ENCODE results near the gene SLC25A46. TPM values are rescaled to one million over a fixed set of nuclear protein-coding genes. Genes with fewer than 3 reads are reported as not detected.

The SLC25A46 gene
- total and polyA plus RNA-seq, 10 donors: 14.1 to 59.7 (median 41.4) TPM

- no peaks in the 10 kb centered on the region for H3K36me3 ChIP-seq
- H3K27me3 ChIP-seq (replicated peaks in 1 of 7): no peaks in the 10 kb centered on the region
- 73 to 91% (median 82%) methylated on average over 1 of the region's 1 CpG for WGBS, 5 donors
- DNase-seq: no peak
- TF ChIP-seq CTCF (IDR thresholded peaks at IDR 0.05 in 8 of 11, conservative IDR thresholded peaks at IDR 0.05 in 3 of 11): no peak
- no peaks in the 10 kb centered on the region for H3K4me1 ChIP-seq
- intact Hi-C loops (cut with DNase I; ENCODE audit: low total_unique reads): no loop called here
- H3K9me3 ChIP-seq: peaks cover 0 to 35% (median 28%) of the 10 kb centered on the region in 8 donors
- no peak overlapping the region for H3K4me3 ChIP-seq
- no peak overlapping the region for H3K27ac ChIP-seq
These were observed 64.9 kb downstream of the SLC25A46 start for GRCh38 chr5:110803467-110804326.

GRCh38 chr5:110807169-110807568 is 68.4 kb downstream of the SLC25A46 start:
- intact Hi-C loops (cut with DNase I; ENCODE audit: low total_unique reads): no loop called here
- no peak overlapping the region for H3K27ac ChIP-seq
- TF ChIP-seq POLR2A (IDR thresholded peaks at IDR 0.05) (no peak), POLR2AphosphoS5 (IDR thresholded peaks at IDR 0.05) (peak in 1 of 3 donors; percentile 39)
- no peaks in the 10 kb centered on the region for H3K27me3 ChIP-seq (replicated peaks in 1 of 7)
- 65 to 84% (median 71%) methylated on average over 4 of the region's 4 CpGs for WGBS, 5 donors
- no peaks in the 10 kb centered on the region for H3K36me3 ChIP-seq
- H3K4me3 ChIP-seq: no peak overlapping the region
- DNase-seq: no peak
- H3K4me1 ChIP-seq: no peaks in the 10 kb centered on the region
- peaks cover 0 to 29% (median 24%) of the 10 kb centered on the region in 8 donors for H3K9me3 ChIP-seq

GRCh38 chr5:110809006-110809405 is 70.2 kb downstream of the SLC25A46 start:
- 81 to 94% (median 86%) methylated on average over 1 of the region's 1 CpG for WGBS, 5 donors
- no peak for DNase-seq
- H3K27me3 ChIP-seq (replicated peaks in 1 of 7): no peaks in the 10 kb centered on the region
- H3K36me3 ChIP-seq: no peaks in the 10 kb centered on the region
- peaks cover 0 to 12% (median 7%) of the 10 kb centered on the region in 8 donors for H3K9me3 ChIP-seq
- TF ChIP-seq POLR2AphosphoS5 (IDR thresholded peaks at IDR 0.05) (no peak), POLR2A (IDR thresholded peaks at IDR 0.05) (no peak), CTCF (IDR thresholded peaks at IDR 0.05 in 8 of 11, conservative IDR thresholded peaks at IDR 0.05 in 3 of 11) (no peak)
- no peaks in the 10 kb centered on the region for H3K4me1 ChIP-seq
- intact Hi-C loops (cut with DNase I; ENCODE audit: low total_unique reads): no loop called here
- H3K27ac ChIP-seq: no peak overlapping the region
- no peak overlapping the region for H3K4me3 ChIP-seq

Other genes starting within 250 kb of the SLC25A46 start
- 1 to 10 TPM; 1.9 to 4.3 (median 3.3) TPM for gene TMEM232, start 12.3 kb upstream of the SLC25A46 start, total RNA-seq
- gene TMEM232, start 12.3 kb upstream of the SLC25A46 start, polyA plus RNA-seq: under 1 TPM; 0.11 to 0.33 (median 0.16) TPM